Limb (tissue), 2 donors: Measurements from ENCODE around the gene RNF5.
"Not testable (repeated sequence)": the region's sequence is repeated elsewhere in the genome, so short reads cannot be mapped to it uniquely, and the experiment has no call there.

Source experiments
- DNase-seq, 2 donors: peaks; one replicate each; pipeline ENCODE4 v3.0.0-alpha.2; 2016; ENCODE audit errors: extremely low spot score in 2 of 2

RNF5 gene

DNA sequence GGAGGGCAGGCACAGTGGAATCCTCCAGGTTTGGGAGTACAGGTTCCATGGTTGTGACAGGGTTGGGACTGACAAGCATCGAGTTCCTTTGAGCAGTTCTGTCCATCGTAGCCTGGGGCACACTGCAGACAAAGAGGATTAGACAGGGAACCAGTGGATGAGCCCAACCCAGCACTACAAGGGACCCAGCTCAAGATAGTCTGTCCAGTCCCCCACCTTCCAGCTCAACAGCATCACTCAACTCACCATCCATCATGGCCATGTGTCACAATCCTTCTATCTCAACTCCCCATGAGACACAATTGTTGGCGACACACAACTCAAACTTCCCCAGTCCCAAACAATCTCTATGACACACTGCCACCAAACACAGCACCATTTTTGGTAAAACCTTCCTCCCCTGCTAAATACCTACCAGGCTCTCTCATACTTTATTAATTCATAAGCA, 26.1 kb downstream of the RNF5 start:
- DNase-seq, result no peak

DNA sequence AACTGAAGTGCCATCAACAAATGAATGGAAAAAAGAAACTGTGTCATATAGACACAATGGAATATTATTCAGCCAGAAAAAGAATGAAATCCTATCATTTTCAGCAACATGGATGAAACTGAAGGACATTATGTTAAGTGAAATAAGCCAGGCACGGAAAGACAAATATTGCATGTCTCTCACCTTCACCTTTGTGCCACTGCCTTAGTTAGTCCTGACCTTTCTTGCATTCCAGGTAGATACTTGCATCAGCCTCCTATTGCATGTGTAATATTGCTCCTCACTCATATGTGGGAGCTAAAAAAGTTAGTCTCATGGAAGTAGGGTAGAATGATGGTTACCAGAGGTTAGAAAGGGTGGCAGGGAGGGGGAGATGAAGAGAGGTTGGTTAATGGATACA, 30.8 kb downstream of the RNF5 start:
- DNase-seq, result no peak

DNA sequence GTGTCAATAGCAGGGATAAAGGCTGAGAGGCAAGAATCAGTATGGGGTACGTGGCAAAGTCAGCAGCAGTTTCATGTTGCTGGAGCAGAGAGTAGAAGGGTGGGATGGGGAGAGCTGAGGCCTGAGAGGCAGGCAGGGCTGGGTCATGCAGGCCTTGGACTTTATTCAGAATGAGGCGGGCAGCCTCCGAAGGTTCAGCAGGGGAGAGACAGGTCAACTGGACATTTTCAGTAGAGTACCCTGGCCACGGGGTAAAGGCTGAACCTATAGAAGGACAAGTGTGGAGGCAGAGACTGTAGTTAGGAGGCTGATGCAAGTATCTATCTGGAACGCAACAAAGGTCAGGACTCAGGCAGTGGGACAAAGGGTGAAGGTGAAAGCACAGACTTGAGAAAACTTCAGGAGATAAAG, 32.0 kb downstream of the RNF5 start:
- DNase-seq, result no peak

- not testable (repeated sequence) for DNase-seq
These were observed 33.2 kb downstream of the RNF5 start for GRCh38 chr6:32211432-32211831.

GRCh38 chr6:32212076-32212760, 34.0 kb downstream of the RNF5 start:
- DNase-seq, result no peak

GRCh38 chr6:32213649-32214048, 35.4 kb downstream of the RNF5 start:
- DNase-seq, result no peak

- DNase-seq, result no peak
These were observed 35.9 kb downstream of the RNF5 start for GRCh38 chr6:32214126-32214525.

GRCh38 chr6:32215617-32216016, 37.4 kb downstream of the RNF5 start:
- DNase-seq, result no peak

- DNase-seq, result no peak
These were observed 38.1 kb downstream of the RNF5 start for GRCh38 chr6:32216285-32216684.

DNA sequence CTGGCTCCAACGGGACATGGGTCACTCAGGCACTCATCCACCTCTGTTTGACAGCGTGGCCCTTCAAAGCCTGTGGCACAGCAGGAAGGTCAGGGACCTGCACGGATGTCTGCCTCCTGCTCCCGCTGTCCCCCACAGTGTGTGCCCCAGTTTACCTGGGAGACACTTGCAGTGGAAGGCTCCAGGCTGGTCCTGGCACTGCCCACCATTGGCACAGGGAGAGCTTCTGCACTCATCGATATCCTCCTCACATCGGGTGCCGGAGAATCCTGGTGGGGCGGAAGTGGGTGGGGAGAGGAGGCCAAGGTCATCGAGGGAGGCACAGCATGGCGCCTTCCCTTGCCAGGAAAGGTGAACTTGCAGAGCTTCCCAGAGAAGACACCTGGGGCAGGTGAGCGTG, 38.8 kb downstream of the RNF5 start:
- DNase-seq, result no peak

- no peak for DNase-seq
These were observed 40.0 kb downstream of the RNF5 start for GRCh38 chr6:32218167-32218566.

- no peak for DNase-seq
These were observed 41.8 kb downstream of the RNF5 start for GRCh38 chr6:32220021-32220420.

GRCh38 chr6:32222333-32223230, 44.4 kb downstream of the RNF5 start:
- no peak for DNase-seq

- DNase-seq, result no peak
These were observed 45.3 kb downstream of the RNF5 start, which contains the start of gene NOTCH4 for GRCh38 chr6:32223258-32224235. TSS of gene NOTCH4 (minus strand) at chr6:32224067. CDS start at chr6:32223928, 139 bp downstream.

DNA sequence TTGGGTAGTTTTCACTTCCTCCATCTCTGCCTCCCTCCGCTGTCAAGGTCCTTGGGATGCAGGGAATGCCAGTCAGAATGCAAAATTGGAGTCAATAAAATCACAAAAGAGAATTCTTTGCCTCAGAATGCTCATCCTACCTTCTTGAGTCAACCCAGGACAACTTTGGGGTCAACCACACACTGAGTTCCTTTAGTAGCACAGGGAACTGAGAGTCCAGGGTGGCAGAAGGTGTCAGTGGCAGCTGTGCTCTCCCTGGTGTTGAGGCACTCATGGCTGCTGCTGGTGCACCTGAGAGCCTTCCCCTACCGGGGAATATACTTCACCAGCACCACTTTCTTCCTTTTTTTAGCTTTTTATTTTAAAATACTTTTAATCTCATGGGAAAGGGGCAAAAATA, 46.5 kb downstream of the RNF5 start:
- no peak for DNase-seq

GRCh38 chr6:32226434-32226833, 48.2 kb downstream of the RNF5 start:
- DNase-seq, result no peak
